Cerebellar cortex (tissue), 1 donor: ENCODE data around the gene EMX2.

ENCODE experiments used
- DNase-seq: peaks from one replicate; pipeline ENCODE4 v3.0.0-alpha.2; 2015; ENCODE audit warnings: low spot score

EMX2 gene

GRCh38 chr10:117532003-117532385 lies 10.6 kb upstream of the EMX2 start:
- no peak for DNase-seq

DNA sequence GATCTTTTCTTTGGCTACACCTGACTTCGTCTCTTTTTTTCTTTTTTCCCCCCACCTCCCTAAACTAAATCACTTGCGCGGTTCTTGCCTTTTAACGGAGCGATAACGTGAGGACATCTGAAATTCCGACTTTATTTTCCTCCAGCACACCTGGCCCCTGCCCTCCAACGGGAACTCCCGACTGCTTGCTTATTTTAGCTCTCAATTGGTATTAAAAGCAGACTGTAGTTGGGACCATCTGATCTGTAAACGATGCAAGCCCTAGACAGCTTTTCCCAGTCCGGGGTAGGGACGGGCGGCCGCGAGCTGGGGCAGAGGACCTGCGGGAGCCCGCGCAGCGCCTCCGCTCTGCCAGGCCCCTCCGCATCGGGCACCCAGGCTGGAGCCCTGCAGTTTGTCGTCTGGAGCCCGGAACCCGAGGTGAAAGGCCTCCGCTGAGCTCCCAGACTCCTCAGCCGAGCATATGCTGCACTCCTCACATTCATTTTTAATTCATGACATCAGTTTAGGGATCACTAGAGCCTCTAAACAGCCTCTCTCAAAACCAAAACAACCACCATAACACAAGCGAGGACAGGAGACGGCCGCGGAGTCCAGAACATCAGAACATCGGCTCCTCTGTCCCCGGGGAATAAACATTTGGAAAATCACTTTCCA lies 10.0 kb upstream of the EMX2 start:
- DNase-seq: no peak

DNA sequence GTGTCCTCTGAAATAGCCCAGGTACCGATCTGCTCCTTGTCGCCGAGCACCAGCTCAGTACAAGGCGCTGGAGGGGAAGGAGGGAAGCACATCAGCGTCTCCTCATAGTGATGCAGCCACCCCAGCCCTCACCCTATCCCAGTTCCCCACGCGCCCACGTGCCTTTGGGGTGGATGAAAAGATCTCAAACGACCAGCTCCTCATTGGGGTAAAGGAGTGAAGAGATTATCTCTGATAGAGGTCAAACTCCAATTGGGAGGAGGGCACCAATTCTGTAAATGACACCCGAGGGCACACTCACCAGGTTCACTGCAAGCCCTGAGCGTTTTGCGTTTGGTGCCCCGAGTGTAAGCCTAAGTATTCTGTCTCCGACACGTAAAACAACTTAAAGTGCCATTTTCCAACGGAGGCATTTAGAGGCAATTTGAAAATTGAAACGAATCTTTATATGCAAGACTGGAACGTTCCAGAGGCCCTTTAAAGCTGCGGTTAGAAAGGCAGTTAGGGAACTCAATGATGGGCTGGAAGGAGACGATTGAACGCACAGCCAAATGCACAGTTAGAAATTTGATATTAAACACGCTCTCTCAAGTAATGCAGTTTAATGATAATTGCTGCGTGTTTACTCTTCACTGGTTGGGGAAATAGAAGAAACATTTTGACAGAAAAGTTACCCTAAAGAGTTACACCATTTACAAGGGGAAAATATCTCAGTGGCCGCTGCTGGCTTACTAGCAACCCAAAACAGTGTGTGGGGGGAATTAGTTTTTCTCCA lies 8.9 kb upstream of the EMX2 start:
- no peak for DNase-seq

DNA sequence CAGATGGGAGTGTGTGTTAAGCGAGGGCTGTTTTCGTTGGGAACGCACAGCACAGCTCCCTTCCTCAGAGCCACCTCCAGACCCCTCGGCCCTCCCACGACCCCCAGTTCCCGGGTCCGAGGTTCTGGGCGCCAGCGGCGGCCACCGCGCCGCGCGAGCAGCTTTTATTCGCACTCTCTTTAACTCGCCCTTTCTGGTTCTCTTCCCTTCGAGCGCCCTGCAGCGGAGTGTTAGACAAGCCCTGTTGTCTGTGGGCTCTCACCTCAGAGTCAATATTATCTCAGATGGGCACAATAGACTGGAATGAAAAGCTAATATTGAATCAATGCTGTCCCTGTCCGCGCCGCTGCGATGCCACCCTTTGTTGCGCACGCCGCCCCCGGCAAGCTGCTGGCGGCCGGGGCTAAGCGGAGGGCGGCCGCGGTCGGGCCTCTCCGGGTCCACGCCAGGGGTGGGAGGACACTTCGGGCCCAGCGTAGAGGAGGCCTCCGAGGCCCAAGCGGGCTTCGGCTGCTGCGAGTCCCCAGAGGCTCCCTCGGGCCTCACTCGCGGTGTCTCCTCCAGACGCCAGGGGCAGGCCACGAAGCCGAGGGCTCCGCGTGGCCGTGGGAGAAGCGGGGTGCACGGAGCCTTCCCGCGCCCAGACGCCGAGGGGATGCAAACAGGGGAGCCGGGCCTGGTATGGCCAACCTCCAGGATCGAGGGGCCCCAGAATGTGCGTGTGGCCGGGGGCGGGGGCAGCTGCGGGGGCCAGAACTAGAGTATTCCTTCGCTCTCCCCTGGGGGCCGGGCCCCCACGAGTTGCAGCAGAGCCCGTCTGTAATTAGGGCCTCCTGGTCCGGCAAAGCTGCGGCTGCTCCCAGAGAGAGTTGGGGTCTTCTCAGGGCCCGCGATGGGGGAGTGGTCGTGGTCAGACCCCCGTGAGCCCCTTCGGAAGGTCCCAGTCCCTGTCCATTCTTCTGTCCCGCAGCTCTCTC lies 7.9 kb upstream of the EMX2 start:
- DNase-seq: no peak

DNA sequence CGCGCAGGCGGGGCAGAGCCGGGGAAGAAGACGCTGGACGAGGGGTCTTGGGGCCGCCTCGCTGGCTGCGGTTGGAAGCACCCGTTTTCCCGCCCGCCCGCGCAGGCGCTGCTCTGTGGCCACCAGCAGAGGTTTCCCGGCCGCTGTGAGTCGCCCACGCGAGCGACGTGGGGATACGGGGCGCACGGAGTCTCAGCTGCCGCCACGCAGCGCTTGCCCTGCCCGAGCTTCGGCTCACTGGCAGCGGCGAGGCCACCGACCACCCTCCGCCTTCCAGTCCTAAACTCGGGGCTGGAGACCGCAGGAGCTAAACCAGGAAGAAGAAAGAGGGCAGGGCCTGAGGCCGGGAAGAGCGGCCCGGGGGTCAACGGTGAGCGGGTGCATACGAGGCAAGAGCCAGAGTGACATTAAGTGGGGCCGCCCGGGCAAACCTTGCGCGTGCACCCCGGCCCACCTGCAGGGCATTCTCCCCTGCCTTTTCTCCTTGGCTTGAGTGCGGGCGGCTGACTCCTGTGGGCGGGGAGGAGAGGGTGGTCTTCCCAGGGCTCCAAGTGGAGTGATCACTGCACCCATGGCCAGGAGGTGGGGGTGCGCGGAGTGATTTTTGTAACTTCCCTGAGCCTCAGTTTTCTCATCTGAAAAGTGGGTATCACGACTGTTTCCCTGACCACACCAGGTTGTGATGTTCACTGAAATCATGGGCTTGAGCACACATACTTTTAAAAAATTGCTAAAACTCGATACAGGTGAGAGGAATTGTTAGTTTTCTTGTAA lies 7.1 kb upstream of the EMX2 start:
- no peak for DNase-seq

DNA sequence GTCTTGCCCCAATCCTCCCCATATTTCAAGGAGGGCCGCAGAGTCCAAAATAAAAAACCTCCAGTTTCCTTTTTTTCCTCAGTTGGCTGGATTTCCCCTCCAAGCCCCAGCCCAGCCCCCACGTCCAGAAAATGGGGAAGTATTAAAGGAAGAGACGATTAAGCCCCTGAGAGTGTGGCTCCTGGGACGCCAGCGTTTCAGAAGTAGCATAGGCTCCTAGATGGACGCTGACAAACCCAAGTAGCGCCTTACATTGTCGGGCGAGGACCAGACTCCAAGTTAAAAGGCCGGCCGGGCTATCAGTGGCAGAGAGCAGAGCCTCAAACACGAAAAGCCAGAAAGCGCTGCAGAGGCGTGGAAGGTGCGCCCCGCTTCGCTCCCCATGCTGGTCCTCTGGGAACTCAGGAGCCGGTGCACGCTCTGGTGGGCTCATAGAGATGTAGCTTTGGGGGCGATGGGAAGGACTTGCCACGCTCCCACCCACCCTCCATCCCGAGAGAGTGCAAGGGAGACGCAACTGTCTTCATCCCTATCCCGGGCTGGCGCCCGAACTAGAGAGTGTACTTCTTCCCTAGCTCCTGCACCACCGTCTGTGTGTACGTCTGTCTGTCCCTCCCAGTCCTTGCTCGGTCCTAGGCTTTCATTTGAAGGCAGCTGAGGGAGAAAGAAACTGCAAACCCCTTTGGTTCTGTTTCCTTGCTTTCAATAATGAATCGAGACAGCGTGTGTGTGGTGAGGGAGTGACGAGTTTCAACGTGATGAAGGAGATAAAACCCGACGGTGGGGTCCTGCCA lies 6.3 kb upstream of the EMX2 start:
- DNase-seq: no peak

DNA sequence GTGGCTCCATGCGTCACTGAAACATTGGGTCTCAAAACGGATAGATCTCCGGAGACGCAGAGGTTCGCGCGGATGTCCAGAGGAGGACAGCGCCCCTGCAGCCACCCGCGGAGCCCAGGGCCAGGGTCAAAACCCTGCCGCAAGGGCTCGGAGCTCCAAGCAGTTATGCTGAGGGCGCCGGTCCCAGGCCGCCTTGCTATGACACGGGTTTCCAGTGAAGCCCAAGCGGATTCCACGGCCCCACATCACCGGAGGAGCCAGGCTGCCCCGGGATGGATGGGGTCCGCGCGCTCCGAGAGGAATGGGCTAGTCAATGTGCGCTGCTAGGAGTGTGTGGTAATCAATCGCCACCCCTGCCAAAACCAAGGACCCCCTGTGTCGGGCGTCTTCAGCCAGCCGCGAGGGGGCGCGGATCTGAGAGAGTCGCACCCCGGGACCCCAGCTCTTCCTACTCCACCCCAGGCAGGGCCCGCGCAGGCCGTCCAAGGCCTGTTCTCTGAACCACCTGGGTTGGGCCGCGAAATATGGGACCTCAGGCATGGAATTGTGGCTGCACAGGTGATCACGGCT lies 5.6 kb upstream of the EMX2 start:
- no peak for DNase-seq

DNA sequence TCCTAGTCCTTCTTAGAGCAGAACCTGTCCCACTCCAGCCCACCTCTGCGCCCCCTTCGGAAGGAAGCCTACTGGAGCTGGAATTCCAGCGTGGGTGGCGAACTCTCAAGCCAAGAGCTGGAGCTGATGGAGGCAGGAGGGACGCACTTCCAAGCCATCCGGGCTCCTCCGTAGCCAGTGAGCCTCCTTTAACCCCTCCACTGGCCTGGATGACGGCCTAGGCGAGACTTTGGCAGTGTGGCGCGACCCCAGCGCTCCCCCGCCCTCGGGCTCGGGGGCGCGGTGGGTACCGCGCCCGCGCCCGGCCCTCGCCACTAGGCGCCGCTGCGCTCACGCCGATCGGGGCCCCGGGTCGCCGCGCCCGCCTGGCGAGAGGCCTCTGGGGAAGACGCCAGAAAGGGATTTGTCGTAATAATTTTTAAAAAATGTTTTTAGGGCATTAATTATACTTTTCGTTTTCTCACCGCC lies 5.1 kb upstream of the EMX2 start:
- no peak for DNase-seq

DNA sequence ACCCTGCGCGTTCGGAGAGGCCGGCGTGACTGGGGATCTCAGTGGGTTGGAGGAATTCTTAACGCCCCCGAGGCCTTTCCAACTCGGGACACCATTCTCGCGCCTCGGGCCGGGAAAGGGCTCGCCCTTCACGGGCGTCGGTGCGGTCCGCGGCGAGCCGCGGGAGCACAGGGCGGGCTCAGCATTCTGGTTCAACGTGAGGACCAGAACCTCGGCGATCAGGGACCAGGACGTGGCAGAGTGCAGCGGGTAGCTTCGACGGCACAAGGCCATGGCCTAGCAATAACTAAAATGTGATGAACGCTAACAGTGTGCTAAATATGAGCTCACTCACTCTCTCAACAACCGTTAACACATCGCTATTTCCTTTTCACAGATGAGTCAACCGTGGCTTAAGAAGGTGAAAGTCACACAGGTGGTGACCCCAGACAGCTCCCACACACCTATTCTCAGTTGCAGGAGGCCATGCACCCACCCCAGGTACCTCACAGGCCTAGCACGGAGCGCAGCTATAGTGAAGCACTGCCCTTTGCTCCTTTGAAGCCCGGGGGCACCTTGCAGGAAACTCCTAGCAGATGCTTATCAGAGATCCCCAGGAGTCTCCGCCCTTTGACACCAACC lies 4.5 kb upstream of the EMX2 start:
- DNase-seq: no peak

DNA sequence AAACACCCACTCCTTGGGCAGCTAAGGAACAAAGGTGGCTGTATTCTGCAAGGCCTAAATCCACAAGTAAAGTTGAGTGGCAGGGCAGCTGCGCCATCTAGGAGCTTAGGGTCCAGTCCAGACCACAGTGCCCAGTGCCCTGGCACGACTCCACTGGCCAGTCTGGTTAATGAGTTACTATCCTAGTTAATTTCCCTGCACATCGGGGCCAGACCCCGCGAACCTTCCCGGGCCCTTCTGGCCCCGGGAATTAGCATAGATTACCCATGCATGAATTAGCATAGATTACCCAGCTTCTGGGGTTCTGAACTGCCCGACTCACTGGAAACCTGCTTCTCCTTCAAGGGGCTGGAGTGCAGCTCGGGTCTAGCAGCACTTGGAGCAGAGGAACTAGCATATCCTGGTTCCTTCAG lies 3.2 kb upstream of the EMX2 start:
- DNase-seq: no peak

GRCh38 chr10:117539903-117540639 lies 2.5 kb upstream of the EMX2 start:
- DNase-seq: no peak

- no peak for DNase-seq
Observed at GRCh38 chr10:117540640-117541404, 1.7 kb upstream of the EMX2 start.

DNA sequence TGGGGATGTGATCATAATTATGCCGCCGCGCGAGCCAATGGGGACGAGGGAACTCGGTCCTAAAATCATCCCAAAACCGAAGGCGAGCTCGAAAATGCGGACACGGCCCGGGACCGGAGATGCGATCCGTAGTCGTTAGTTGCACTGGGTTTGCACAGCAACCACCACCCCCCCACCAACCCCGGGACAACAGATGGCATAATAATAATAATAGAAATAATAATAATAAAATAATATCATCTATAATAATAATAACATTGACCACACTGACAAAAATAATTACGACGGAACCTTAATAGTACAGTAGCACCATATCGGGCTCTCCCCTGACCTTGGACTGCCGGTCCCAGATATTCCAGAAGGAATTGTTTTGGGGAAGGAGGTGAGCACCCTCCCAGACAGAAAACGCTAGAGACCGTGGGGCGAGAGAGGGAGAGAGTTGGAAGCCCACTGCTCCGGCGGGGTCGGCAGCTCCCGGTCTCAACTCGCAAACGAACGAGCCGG lies 1.1 kb upstream of the EMX2 start:
- DNase-seq: no peak

GRCh38 chr10:117541909-117542705 lies 439 bp upstream of the EMX2 start:
- peak; percentile 6 for DNase-seq

DNA sequence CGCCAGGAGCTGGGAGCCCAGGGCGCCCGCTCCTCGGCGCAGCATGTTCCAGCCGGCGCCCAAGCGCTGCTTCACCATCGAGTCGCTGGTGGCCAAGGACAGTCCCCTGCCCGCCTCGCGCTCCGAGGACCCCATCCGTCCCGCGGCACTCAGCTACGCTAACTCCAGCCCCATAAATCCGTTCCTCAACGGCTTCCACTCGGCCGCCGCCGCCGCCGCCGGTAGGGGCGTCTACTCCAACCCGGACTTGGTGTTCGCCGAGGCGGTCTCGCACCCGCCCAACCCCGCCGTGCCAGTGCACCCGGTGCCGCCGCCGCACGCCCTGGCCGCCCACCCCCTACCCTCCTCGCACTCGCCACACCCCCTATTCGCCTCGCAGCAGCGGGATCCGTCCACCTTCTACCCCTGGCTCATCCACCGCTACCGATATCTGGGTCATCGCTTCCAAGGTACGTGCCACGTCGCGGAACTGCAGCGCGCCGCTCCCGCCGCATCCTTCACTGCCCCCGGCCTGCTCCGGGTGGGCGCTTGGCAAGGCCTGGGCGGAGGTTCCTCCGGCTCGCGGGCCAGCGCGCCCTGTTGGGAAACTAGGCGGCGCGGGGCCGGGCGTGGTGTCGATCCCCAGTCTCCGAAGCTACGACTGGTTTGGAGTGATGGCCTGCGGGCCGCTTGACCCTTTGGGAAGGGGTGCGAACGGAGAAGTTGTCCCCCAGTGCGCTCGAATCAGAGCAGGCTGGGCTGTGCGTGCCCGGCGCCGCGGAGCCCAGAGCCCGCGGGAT lies 868 bp downstream of the EMX2 start:
- no peak for DNase-seq

DNA sequence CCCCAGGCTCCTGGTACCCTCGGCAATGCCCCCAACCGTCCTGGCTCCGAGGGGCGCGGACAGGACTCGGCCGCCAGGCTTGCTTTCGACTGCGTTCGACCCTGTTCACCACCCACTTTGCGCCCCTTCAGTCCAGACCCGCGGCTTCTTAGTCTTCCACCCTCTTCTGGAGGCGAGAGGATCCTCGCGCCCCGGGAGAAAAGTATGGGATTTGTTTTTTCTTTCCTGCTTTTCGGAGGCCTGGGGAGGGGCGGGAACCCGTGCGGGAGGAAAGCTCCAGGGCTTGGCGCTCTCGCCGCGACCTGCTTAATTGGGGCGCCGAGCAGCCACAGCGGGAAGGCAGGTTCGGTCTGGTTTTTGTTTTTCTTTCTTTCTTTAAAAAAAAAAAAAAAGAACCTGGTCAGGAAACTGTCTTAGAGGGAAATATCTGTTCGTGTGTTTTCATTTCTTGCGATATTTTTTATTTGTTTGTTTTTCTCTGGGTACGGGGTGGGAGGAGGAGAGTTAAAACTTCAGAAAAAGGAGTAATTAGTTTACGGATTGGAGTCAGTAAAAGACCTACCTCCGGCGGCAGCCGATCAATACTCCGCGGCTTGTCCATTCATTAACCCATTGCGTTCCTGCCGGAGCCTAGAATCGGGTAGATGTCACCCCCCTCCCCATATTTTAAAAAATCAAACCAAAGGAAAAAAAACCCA lies 1.6 kb downstream of the EMX2 start:
- DNase-seq: no peak
